Spleen (tissue), 11 donors: Measurements from ENCODE around the gene MYO10. TPM values are rescaled to one million over a fixed set of nuclear protein-coding genes. Genes with fewer than 3 reads are reported as not detected.

Experiments used
- DNase-seq: peaks from one replicate; pipeline ENCODE4 v3.0.0-alpha.2; 2020
- H3K27ac ChIP-seq, 8 donors: fragments of 200-600 bp; sonication (generic) in 7 of 8; 1 replicate in 4 of 8; 2 replicates in 4 of 8; pipeline versions ENCODE4 v1.5.0 to v1.8.0; 2016 to 2021; ENCODE audit warnings: inconsistent platforms in 4 of 8, mild to moderate bottlenecking in 4 of 8, moderate library complexity in 1 of 8
- H3K27me3 ChIP-seq, 7 donors: fragments of 200-600 bp; sonication (generic) in 6 of 7; replicated peaks in 1 of 7; 1 replicate in 4 of 7; 2 replicates in 3 of 7; pipeline versions ENCODE4 v1.5.0 to v1.8.0; 2016 to 2021; ENCODE audit warnings: inconsistent platforms in 3 of 7, mild to moderate bottlenecking in 1 of 7
- H3K36me3 ChIP-seq, 6 donors: fragments of 200-600 bp; sonication (generic) in 5 of 6; 1 replicate in 4 of 6; 2 replicates in 2 of 6; pipeline versions ENCODE4 v1.5.0 to v1.8.0; 2016 to 2021; ENCODE audit warnings: inconsistent platforms in 2 of 6
- H3K4me1 ChIP-seq, 6 donors: fragments of 200-600 bp; sonication (generic) in 5 of 6; 1 replicate in 3 of 6; 2 replicates in 3 of 6; pipeline versions ENCODE4 v1.5.0 to v1.8.0; 2016 to 2021; ENCODE audit warnings: inconsistent platforms in 3 of 6
- H3K4me3 ChIP-seq, 8 donors: fragments of 200-600 bp; sonication (generic) in 7 of 8; 1 replicate in 4 of 8; 2 replicates in 4 of 8; pipeline versions ENCODE4 v1.5.0 to v1.8.0; 2016 to 2021; ENCODE audit warnings: inconsistent platforms in 4 of 8, mild to moderate bottlenecking in 4 of 8, moderate library complexity in 2 of 8
- H3K9me3 ChIP-seq, 8 donors: fragments of 200-600 bp; sonication (generic) in 7 of 8; 1 replicate in 4 of 8; 2 replicates in 4 of 8; pipeline versions ENCODE4 v1.5.0 to v1.8.0; 2016 to 2021; ENCODE audit warnings: inconsistent platforms in 4 of 8
- CTCF ChIP-seq, 11 experiments: fragments of 200-600 bp in 7 of 11; fragments of 450-650 bp in 4 of 11; sonication (generic) in 4 of 11; IDR thresholded peaks in 8 of 11; conservative IDR thresholded peaks in 3 of 11; 1 replicate in 7 of 11; 2 replicates in 4 of 11; pipeline versions ENCODE4 v1.4.0 to v1.8.0; 2016 to 2021; ENCODE audit warnings: antibody characterized with exemption in 11 of 11, inconsistent platforms in 4 of 11, mild to moderate bottlenecking in 1 of 11
- POLR2A ChIP-seq, 3 donors: fragments of 450-650 bp; IDR thresholded peaks; one replicate each; pipeline ENCODE4 v1.5.1; 2017; ENCODE audit warnings: antibody characterized with exemption in 3 of 3, mild to moderate bottlenecking in 1 of 3
- POLR2AphosphoS5 ChIP-seq, 3 donors: sonication (generic); formaldehyde crosslinking; IDR thresholded peaks; one replicate each; pipeline ENCODE4 v1.5.1; 2017; ENCODE audit warnings: antibody characterized with exemption in 3 of 3
- WGBS, 5 donors: extraction: QIAGEN DNeasy Blood & Tissue Kit in 3 of 5; methylation state at CpG; one replicate each; pipeline versions ENCODE4 v1.1.5 to v1.1.7; 2013 to 2018; 5-methylcytosine and 5-hydroxymethylcytosine counted together
- intact Hi-C: fragments of 100-400 bp; cut with DNase I; formaldehyde crosslinking; loops from one replicate; pipeline ENCODE4 v1.15.0; 2023; ENCODE audit warnings: low total_unique reads
- polyA plus RNA-seq, 3 donors: library from polyadenylated mRNA; stranded (reverse); fragments of 200-250 nt; gene quantifications; one replicate each; pipeline ENCODE4 v1.2.1, GENCODE V29; 2013
- total RNA-seq, 7 donors: library from RNA; depleted of rRNA in 3 of 7; stranded (reverse); fragments of >200 nt in 3 of 7; fragmentation: NEBNext Ultra II Directional in 4 of 7; extraction: Animal tissue kit (Norgen Biotek cat#: 25700) in 4 of 7; gene quantifications; one replicate each; pipeline versions ENCODE4 v1.1.0 to v1.2.1, GENCODE V29; 2016 to 2021
- donor health status: healthy with polysubstance abuse.
- donor health status: DM: no; HTN: no; CAD: no; lungs with moderate emphysema.
- donor health status: DM: no; HTN: no; CAD: no.
- donor health status: Bipolar disorder and iron deficiency.
- donor health status: healthy.
- donor health status: DM: no; HTN: no; CAD: no.
- donor health status: DM: yes; HTN: yes; CAD: no.

Gene MYO10
- total and polyA plus RNA-seq, 10 donors, result 1.1 to 72.8 (median 32.7) TPM

- Histone ChIP-seq H3K4me3 (no peak overlapping the region), H3K4me1 (peaks cover 0 to 17% (median 10%) of the 10 kb centered on the region in 6 donors), H3K36me3 (no peaks in the 10 kb centered on the region), H3K9me3 (no peaks in the 10 kb centered on the region), H3K27me3 (no peaks in the 10 kb centered on the region), H3K27ac (no peak overlapping the region)
- no peak for TF ChIP-seq CTCF (IDR thresholded peaks at IDR 0.05 in 8 of 11, conservative IDR thresholded peaks at IDR 0.05 in 3 of 11)
- no peak for TF ChIP-seq POLR2A (IDR thresholded peaks at IDR 0.05)
- no peak for TF ChIP-seq POLR2AphosphoS5 (IDR thresholded peaks at IDR 0.05)
- intact Hi-C loops, result no loop called here
- WGBS, 5 donors, result 76 to 95% (median 87%) methylated on average over 5 of the region's 5 CpGs
- no peak for DNase-seq
These were observed 147.1 kb downstream of the MYO10 start for GRCh38 chr5:16788957-16789356.

GRCh38 chr5:16787278-16787677, 148.8 kb downstream of the MYO10 start:
- H3K36me3 ChIP-seq, result peaks cover 0 to 8% (median 0%) of the 10 kb centered on the region in 6 donors
- intact Hi-C loops, result no loop called here
- WGBS, 5 donors, result 73 to 81% (median 76%) methylated on average over 2 of the region's 2 CpGs
- no peaks in the 10 kb centered on the region for H3K27me3 ChIP-seq
- H3K27ac ChIP-seq, result no peak overlapping the region
- no peak for DNase-seq
- peaks cover 0 to 18% (median 10%) of the 10 kb centered on the region in 6 donors for H3K4me1 ChIP-seq
- TF ChIP-seq POLR2AphosphoS5 (IDR thresholded peaks at IDR 0.05) (no peak), POLR2A (IDR thresholded peaks at IDR 0.05) (no peak), CTCF (IDR thresholded peaks at IDR 0.05 in 8 of 11, conservative IDR thresholded peaks at IDR 0.05 in 3 of 11) (no peak)
- no peak overlapping the region for H3K4me3 ChIP-seq
- H3K9me3 ChIP-seq, result no peaks in the 10 kb centered on the region

GRCh38 chr5:16784843-16785791, 151.0 kb downstream of the MYO10 start:
- intact Hi-C loops, result no loop called here
- Histone ChIP-seq H3K9me3 (no peaks in the 10 kb centered on the region), H3K27me3 (no peaks in the 10 kb centered on the region), H3K4me3 (no peak overlapping the region), H3K36me3 (peaks cover 0 to 28% (median 0%) of the 10 kb centered on the region in 6 donors), H3K27ac (no peak overlapping the region), H3K4me1 (peaks cover 0 to 10% (median 4%) of the 10 kb centered on the region in 6 donors)
- WGBS, 5 donors, result 64 to 75% (median 71%) methylated on average over 24 to 26 of the region's 26 CpGs
- no peak for TF ChIP-seq CTCF (IDR thresholded peaks at IDR 0.05 in 8 of 11, conservative IDR thresholded peaks at IDR 0.05 in 3 of 11)
- TF ChIP-seq POLR2A (IDR thresholded peaks at IDR 0.05), result no peak
- no peak for TF ChIP-seq POLR2AphosphoS5 (IDR thresholded peaks at IDR 0.05)
- no peak for DNase-seq

- DNase-seq, result no peak
- H3K27ac ChIP-seq, result no peak overlapping the region
- 73 to 82% (median 76%) methylated on average over 9 of the region's 9 CpGs for WGBS, 5 donors
- H3K4me1 ChIP-seq, result peaks cover 0 to 10% (median 4%) of the 10 kb centered on the region in 6 donors
- no peak overlapping the region for H3K4me3 ChIP-seq
- H3K9me3 ChIP-seq, result no peaks in the 10 kb centered on the region
- no peaks in the 10 kb centered on the region for H3K27me3 ChIP-seq
- intact Hi-C loops, result no loop called here
- no peak for TF ChIP-seq POLR2AphosphoS5 (IDR thresholded peaks at IDR 0.05)
- no peak for TF ChIP-seq POLR2A (IDR thresholded peaks at IDR 0.05)
- no peak for TF ChIP-seq CTCF (IDR thresholded peaks at IDR 0.05 in 8 of 11, conservative IDR thresholded peaks at IDR 0.05 in 3 of 11)
- peaks cover 0 to 37% (median 0%) of the 10 kb centered on the region in 6 donors for H3K36me3 ChIP-seq
These were observed 152.0 kb downstream of the MYO10 start for GRCh38 chr5:16784088-16784487.
